ENCODE measurements around the gene SLC25A6. TPM values are rescaled to one million over a fixed set of nuclear protein-coding genes. Genes with fewer than 3 reads are reported as not detected.
"Not testable (repeated sequence)": the region's sequence is repeated elsewhere in the genome, so short reads cannot be mapped to it uniquely, and the experiment has no call there.

The SLC25A6 gene
- total and polyA plus RNA-seq, 10 of the 15 experiments (the other 5 are each of a cell fraction or from before 2014, with no cell fraction given) = 61.9 to 642 (median 322) TPM

- no peaks in the 10 kb centered on the region for H3K79me2 ChIP-seq (ENCODE audit: control insufficient read depth, insufficient read depth, low read length)
- TSS peak; percentile 61 for BruUV-seq (replicated peaks)
- no peaks in the 10 kb centered on the region for H3K4me1 ChIP-seq (ENCODE audit: control insufficient read depth, insufficient read depth, low read length)
- 96% methylated on average over 32 of the region's 32 CpGs for WGBS (ENCODE audit: insufficient coverage, insufficient replicate concordance, low lambda C conversion rate, missing lambda C conversion rate)
- H3K36me3 ChIP-seq (ENCODE audit: control insufficient read depth in 2 of 2, insufficient read depth in 2 of 2, low read length in 1 of 2) = peaks cover 18 to 20% of the 10 kb centered on the region in 2 experiments
- intact Hi-C loops (cut with micrococcal nuclease; ENCODE audit: unreplicated experiment) = no loop called here
- SMC1A ChIA-PET (ENCODE audit: uncharacterized antibody, unreplicated experiment) = no interaction called here
- no peak for ATAC-seq
- in situ Hi-C loops (cut with MboI) = no loop called here
- POLR2A ChIA-PET = no interaction called here
- H3K9ac ChIP-seq (ENCODE audit: control insufficient read depth, insufficient read depth, low read length) = no peak overlapping the region
- no peak overlapping the region for H3K4me3 ChIP-seq
- RAD21 ChIA-PET (ENCODE audit: unreplicated experiment) = no interaction called here
- no peak overlapping the region for H3K4me2 ChIP-seq (ENCODE audit: control insufficient read depth, insufficient read depth)
- CTCF ChIA-PET = no interaction called here
- no peak overlapping the region for H3K27ac ChIP-seq (ENCODE audit: control insufficient read depth, insufficient read depth)
- DNase-seq (ENCODE audit: low read depth, low spot score) = no peak
- FAIRE-seq = no peak
- H3K9me3 ChIP-seq (replicated peaks; ENCODE audit: control insufficient read depth, insufficient read depth, low read length) = peaks cover 11% of the 10 kb centered on the region; the same call in 2 of the 3 replicates
- no peak overlapping the region for H2AFZ ChIP-seq (ENCODE audit: control insufficient read depth, low read depth, low read length)
- H4K20me1 ChIP-seq (ENCODE audit: control insufficient read depth, insufficient read depth) = no peaks in the 10 kb centered on the region
- H3K27me3 ChIP-seq (replicated peaks in 1 of 2; ENCODE audit: control insufficient read depth in 2 of 2, insufficient read depth in 2 of 2, low read length in 1 of 2) = no peaks in the 10 kb centered on the region
- no peak for TF ChIP-seq BCL11A (IDR thresholded peaks at IDR 0.05; ENCODE audit: low read depth, low read length)
- TF ChIP-seq SUPT20H (IDR thresholded peaks at IDR 0.05; ENCODE audit: borderline replicate concordance, control insufficient read depth, low read depth, low read length) = no peak
- TF ChIP-seq CHD4 (IDR thresholded peaks at IDR 0.05) = no peak
- TF ChIP-seq BCL3 (IDR thresholded peaks at IDR 0.05; ENCODE audit: borderline replicate concordance, insufficient read depth, low read depth, low read length, poor library complexity, severe bottlenecking) = no peak
- TF ChIP-seq SRF (IDR thresholded peaks at IDR 0.05; ENCODE audit: low read depth in 2 of 2, low read length in 2 of 2) = no peak
- TF ChIP-seq FOXK2 (IDR thresholded peaks at IDR 0.05) = no peak
Observed at GRCh38 chrX:1427756-1428155, 35.8 kb upstream of the SLC25A6 start.

GRCh38 chrX:1426321-1426720 is 34.4 kb upstream of the SLC25A6 start:
- H3K9ac ChIP-seq (ENCODE audit: control insufficient read depth, insufficient read depth, low read length); DNase-seq (ENCODE audit: low read depth, low spot score); H3K4me2 ChIP-seq (ENCODE audit: control insufficient read depth, insufficient read depth); H3K4me1 ChIP-seq (ENCODE audit: control insufficient read depth, insufficient read depth, low read length); RAD21 ChIA-PET (ENCODE audit: unreplicated experiment); FAIRE-seq; intact Hi-C loops (cut with micrococcal nuclease; ENCODE audit: unreplicated experiment); BruUV-seq (replicated peaks); CTCF ChIA-PET; H2AFZ ChIP-seq (ENCODE audit: control insufficient read depth, low read depth, low read length); H4K20me1 ChIP-seq (ENCODE audit: control insufficient read depth, insufficient read depth); POLR2A ChIA-PET; SMC1A ChIA-PET (ENCODE audit: uncharacterized antibody, unreplicated experiment); H3K4me3 ChIP-seq; H3K27me3 ChIP-seq (replicated peaks in 1 of 2; ENCODE audit: control insufficient read depth in 2 of 2, insufficient read depth in 2 of 2, low read length in 1 of 2); H3K27ac ChIP-seq (ENCODE audit: control insufficient read depth, insufficient read depth); H3K79me2 ChIP-seq (ENCODE audit: control insufficient read depth, insufficient read depth, low read length); in situ Hi-C loops (cut with MboI); ATAC-seq: not testable (repeated sequence)
- H3K9me3 ChIP-seq (replicated peaks; ENCODE audit: control insufficient read depth, insufficient read depth, low read length) = peaks cover 23% of the 10 kb centered on the region
- 93% methylated on average over 16 of the region's 16 CpGs for WGBS (ENCODE audit: insufficient coverage, insufficient replicate concordance, low lambda C conversion rate, missing lambda C conversion rate)
- 0 out of 2 replicates have a peak, but pooled peaks have one; percentile 18 for TF ChIP-seq POLR2A (IDR thresholded peaks at IDR 0.05; ENCODE audit: low read depth, low read length)
- peaks cover 18 to 27% of the 10 kb centered on the region in 2 experiments for H3K36me3 ChIP-seq (ENCODE audit: control insufficient read depth in 2 of 2, insufficient read depth in 2 of 2, low read length in 1 of 2)
